ENCODE data around the gene XCR1.

- TF ChIP-seq FOXM1 (IDR thresholded peaks at IDR 0.05; ENCODE audit: borderline replicate concordance): no peak
- no peak for TF ChIP-seq L3MBTL2 (conservative IDR thresholded peaks at IDR 0.05)
- TF ChIP-seq, protein P1, sequence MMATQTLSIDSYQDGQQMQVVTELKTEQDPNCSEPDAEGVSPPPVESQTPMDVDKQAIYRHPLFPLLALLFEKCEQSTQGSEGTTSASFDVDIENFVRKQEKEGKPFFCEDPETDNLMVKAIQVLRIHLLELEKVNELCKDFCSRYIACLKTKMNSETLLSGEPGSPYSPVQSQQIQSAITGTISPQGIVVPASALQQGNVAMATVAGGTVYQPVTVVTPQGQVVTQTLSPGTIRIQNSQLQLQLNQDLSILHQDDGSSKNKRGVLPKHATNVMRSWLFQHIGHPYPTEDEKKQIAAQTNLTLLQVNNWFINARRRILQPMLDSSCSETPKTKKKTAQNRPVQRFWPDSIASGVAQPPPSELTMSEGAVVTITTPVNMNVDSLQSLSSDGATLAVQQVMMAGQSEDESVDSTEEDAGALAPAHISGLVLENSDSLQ (IDR thresholded peaks at IDR 0.05): no peak
- no peak for TF ChIP-seq LEF1 (IDR thresholded peaks at IDR 0.05; ENCODE audit: borderline replicate concordance)
- no peak for TF ChIP-seq SUZ12 (IDR thresholded peaks at IDR 0.05)
- no peak for TF ChIP-seq HDGF (IDR thresholded peaks at IDR 0.05; ENCODE audit: borderline replicate concordance)
- no peak for TF ChIP-seq ARNT (IDR thresholded peaks at IDR 0.05)
- no peak for TF ChIP-seq BHLHE40 (IDR thresholded peaks at IDR 0.05; ENCODE audit: borderline replicate concordance)
- TF ChIP-seq SP1 (IDR thresholded peaks at IDR 0.05): no peak
- TF ChIP-seq FOXA1 (IDR thresholded peaks at IDR 0.05): no peak
- TF ChIP-seq ZNF384 (IDR thresholded peaks at IDR 0.05): no peak
- TF ChIP-seq TARDBP (IDR thresholded peaks at IDR 0.05): no peak
- TF ChIP-seq FOXK2 (IDR thresholded peaks at IDR 0.05): no peak
Measured at GRCh38 chr3:46022909-46023785, 4.1 kb downstream of the XCR1 start.
